HepG2 (cell line): ENCODE measurements around the gene KRTAP5-6. TPM values are rescaled to one million over a fixed set of nuclear protein-coding genes. Genes with fewer than 3 reads are reported as not detected.
"Not testable (repeated sequence)": the region's sequence is repeated elsewhere in the genome, so short reads cannot be mapped to it uniquely, and the experiment has no call there.

Experiments used
- BHLHE40 ChIP-seq: IDR thresholded peaks from 2 replicates; pipeline ENCODE4 v1.6.1; 2011; ENCODE audit warnings: low read length, improper control_type of control experiment
- DMAP1 ChIP-seq: IDR thresholded peaks from 2 replicates; pipeline ENCODE4 v1.6.1; 2016
- ETV5 ChIP-seq: IDR thresholded peaks from 2 replicates; pipeline ENCODE4 v1.6.1; 2018; ENCODE audit warnings: missing biosample characterization, missing genetic modification reagents, inconsistent platforms, borderline replicate concordance
- FOXA1 ChIP-seq, 2 experiments: fragments of 450-650 bp in 1 of 2; sonication (generic) in 1 of 2; formaldehyde crosslinking in 1 of 2; IDR thresholded peaks; 2 replicates each; pipeline versions ENCODE4 v1.4.0 to v1.6.1; 2016 to 2020; ENCODE audit warnings: missing genetic modification reagents in 1 of 2
- KAT8 ChIP-seq: IDR thresholded peaks from 2 replicates; pipeline ENCODE4 v1.6.1; 2016; ENCODE audit warnings: missing genetic modification reagents, missing compliant biosample characterization
- KDM3A ChIP-seq: IDR thresholded peaks from 2 replicates; pipeline ENCODE4 v1.6.1; 2018; ENCODE audit warnings: low read depth, missing compliant biosample characterization
- KDM6A ChIP-seq: IDR thresholded peaks from 2 replicates; pipeline ENCODE4 v1.6.1; 2016; ENCODE audit warnings: low read depth
- MAFK ChIP-seq, 2 experiments: IDR thresholded peaks in 1 of 2; conservative IDR thresholded peaks in 1 of 2; 2 replicates each; pipeline ENCODE4 v1.6.1; 2011; ENCODE audit warnings: improper control_type of control experiment in 2 of 2, low read length in 2 of 2
- NR2F6 ChIP-seq, 2 experiments: IDR thresholded peaks; 2 replicates each; pipeline ENCODE4 v1.6.1; 2016; ENCODE audit warnings: antibody characterized with exemption in 1 of 2, mild to moderate bottlenecking in 1 of 2
- RBFOX2 ChIP-seq: fragments of 200-400 bp; formaldehyde crosslinking; IDR thresholded peaks from 2 replicates; pipeline ENCODE4 v1.6.1; 2017; ENCODE audit warnings: low read depth, mild to moderate bottlenecking, low read length
- SMAD9 ChIP-seq: sonication (generic); formaldehyde crosslinking; IDR thresholded peaks from 2 replicates; pipeline ENCODE4 v1.5.1; 2020; ENCODE audit warnings: mild to moderate bottlenecking, missing genetic modification reagents
- TGIF2 ChIP-seq: IDR thresholded peaks from 2 replicates; pipeline ENCODE4 v1.6.1; 2016; ENCODE audit warnings: control low read depth, missing compliant biosample characterization
- ZBTB7A ChIP-seq: sonication (generic); formaldehyde crosslinking; IDR thresholded peaks from 2 replicates; pipeline ENCODE4 v1.8.0; 2022; ENCODE audit warnings: mild to moderate bottlenecking, missing genetic modification reagents
- ZMYM4 ChIP-seq: sonication (generic); formaldehyde crosslinking; IDR thresholded peaks from 2 replicates; pipeline ENCODE4 v1.8.1; 2023; ENCODE audit warnings: mild to moderate bottlenecking, missing genetic modification reagents
- ZNF138 ChIP-seq: sonication (generic); formaldehyde crosslinking; IDR thresholded peaks from 2 replicates; pipeline ENCODE4 v1.5.0; 2020; ENCODE audit warnings: mild to moderate bottlenecking, low read depth, missing genetic modification reagents
- ZNF292 ChIP-seq: sonication (generic); formaldehyde crosslinking; IDR thresholded peaks from 2 replicates; pipeline ENCODE4 v1.8.1; 2022; ENCODE audit warnings: mild to moderate bottlenecking, low read depth, missing genetic modification reagents, borderline replicate concordance
- ZNF331 ChIP-seq: sonication (generic); formaldehyde crosslinking; IDR thresholded peaks from 2 replicates; pipeline ENCODE4 v1.4.0; 2020; ENCODE audit warnings: missing genetic modification reagents
- ZNF441 ChIP-seq: sonication (generic); formaldehyde crosslinking; IDR thresholded peaks from 2 replicates; pipeline ENCODE4 v1.7.0; 2021; ENCODE audit warnings: missing genetic modification reagents, borderline replicate concordance
- ZNF790 ChIP-seq: sonication (generic); formaldehyde crosslinking; IDR thresholded peaks from 2 replicates; pipeline ENCODE4 v1.8.0; 2022; ENCODE audit warnings: missing genetic modification reagents, mild to moderate bottlenecking, borderline replicate concordance
- polyA plus RNA-seq, 8 experiments: library from polyadenylated mRNA; depleted of rRNA in 3 of 8; stranded (reverse) in 7 of 8; unstranded in 1 of 8; fragments of >200 nt; fragmentation: Illumina TruSeq in 4 of 8; extraction: Trizol in 4 of 8; gene quantifications; 2 replicates each; pipeline versions ENCODE4 v1.2.1 to v1.2.3, GENCODE V29; 2011 to 2016; ENCODE audit warnings: low read depth in 4 of 8, missing spikeins in 1 of 8, mixed read lengths in 1 of 8; ENCODE audit not compliant: insufficient read depth in 1 of 8
- total RNA-seq, 5 experiments: library from RNA; depleted of rRNA; stranded (reverse); fragments of >200 nt; fragmentation: Illumina TruSeq; extraction: Trizol; gene quantifications; 2 replicates each; pipeline ENCODE4 v1.2.3, GENCODE V29; 2016; ENCODE audit warnings: low read depth in 1 of 5
- TF ChIP-seq, protein P1 (sequence below): sonication (generic); formaldehyde crosslinking; IDR thresholded peaks from 2 replicates; pipeline ENCODE4 v1.4.0; 2020; ENCODE audit warnings: missing genetic modification reagents, mild to moderate bottlenecking, borderline replicate concordance
- TF ChIP-seq, protein P2 (sequence below): sonication (generic); formaldehyde crosslinking; IDR thresholded peaks from 2 replicates; pipeline ENCODE4 v1.4.0; 2020; ENCODE audit warnings: missing genetic modification reagents
- TF ChIP-seq, protein P3 (sequence below): sonication (generic); formaldehyde crosslinking; IDR thresholded peaks from 2 replicates; pipeline ENCODE4 v1.4.0; 2020; ENCODE audit warnings: missing genetic modification reagents

Gene KRTAP5-6
- total and polyA plus RNA-seq, 2 of the 13 experiments (the other 11 are each of a cell fraction or from before 2014, with no cell fraction given): not detected

DNA sequence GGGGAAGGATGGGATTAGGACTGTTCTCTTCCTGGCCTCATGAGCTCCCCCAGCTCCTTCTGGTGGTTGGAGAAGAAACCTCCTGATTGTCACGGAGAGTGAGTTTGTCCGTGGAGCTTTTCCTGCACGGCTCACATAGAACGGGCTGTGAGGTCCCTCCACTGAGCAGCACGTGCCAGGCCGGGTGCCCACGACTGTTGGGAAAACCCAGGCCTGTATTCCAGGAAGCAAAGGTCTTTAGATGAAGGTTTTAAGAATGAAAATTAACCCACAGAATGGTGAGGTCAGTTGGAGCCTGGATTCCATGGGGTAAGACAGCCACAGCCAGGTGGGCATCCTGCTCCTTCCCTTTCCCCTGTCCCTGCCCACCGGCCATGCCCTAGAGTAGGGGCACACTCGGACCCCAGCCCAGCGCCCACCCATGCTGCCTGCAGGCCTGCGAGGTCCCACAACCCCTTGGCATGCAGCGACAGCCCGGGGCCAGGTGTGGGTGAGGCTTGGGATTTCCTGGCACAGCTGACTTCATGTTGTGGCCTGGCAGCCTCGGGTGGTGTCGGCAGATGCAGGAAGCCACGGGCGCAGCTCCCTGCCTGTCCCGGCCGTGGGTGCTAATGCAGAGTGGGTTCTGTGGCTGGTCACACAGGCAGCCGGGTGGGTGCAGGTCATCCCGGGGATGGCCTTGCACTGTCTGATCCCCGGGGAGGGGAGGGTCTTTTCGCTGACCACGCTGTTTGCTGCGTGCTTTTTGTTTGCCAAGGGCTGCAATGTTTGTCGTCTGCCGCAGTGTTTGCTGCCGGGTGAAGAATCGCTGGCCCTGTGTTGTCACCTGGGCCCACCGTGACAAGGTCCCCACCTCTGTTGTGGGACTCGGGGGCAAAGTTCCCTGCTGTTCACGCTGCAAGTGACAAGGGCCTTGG lies 7.5 kb upstream of the KRTAP5-6 start (continued):
- TF ChIP-seq ZNF292 (CRISPR knock-in tag) (0 out of 2 replicates have a peak, but pooled peaks have one; percentile 64), BHLHE40 (peak; percentile 78), ZNF790 (peak; percentile 47; the same call in 1 of the 2 replicates), TGIF2 (peak; percentile 83), KAT8 (CRISPR knock-in tag) (peak; percentile 76), RBFOX2 (peak; percentile 72), NR2F6 (IDR thresholded peaks at IDR 0.05) (peak; percentile 93), NR2F6 (CRISPR knock-in tag; IDR thresholded peaks at IDR 0.05) (peak; percentile 97), MAFK (conservative IDR thresholded peaks at IDR 0.05 in 1 of 2, IDR thresholded peaks at IDR 0.05 in 1 of 2; ENCODE audit: low read length in 2 of 2) (peak; percentile 72 to 91), ZNF441 (0 out of 2 replicates have a peak, but pooled peaks have one; percentile 40), ZBTB7A (CRISPR knock-in tag) (peak; percentile 98), ZNF331 (CRISPR knock-in tag) (peak; percentile 81), KDM6A (CRISPR knock-in tag) (peak; percentile 86), FOXA1 (CRISPR knock-in tag; IDR thresholded peaks at IDR 0.05) (peak; percentile 98), ZMYM4 (CRISPR knock-in tag) (peak; percentile 67), DMAP1 (CRISPR knock-in tag) (peak; percentile 71), ETV5 (peak; percentile 94), SMAD9 (CRISPR knock-in tag) (peak; percentile 79; the same call in 1 of the 2 replicates), ZNF138 (CRISPR knock-in tag) (peak; percentile 79), KDM3A (CRISPR knock-in tag) (peak; percentile 97; the same call in 1 of the 2 replicates)
- TF ChIP-seq, protein P1, sequence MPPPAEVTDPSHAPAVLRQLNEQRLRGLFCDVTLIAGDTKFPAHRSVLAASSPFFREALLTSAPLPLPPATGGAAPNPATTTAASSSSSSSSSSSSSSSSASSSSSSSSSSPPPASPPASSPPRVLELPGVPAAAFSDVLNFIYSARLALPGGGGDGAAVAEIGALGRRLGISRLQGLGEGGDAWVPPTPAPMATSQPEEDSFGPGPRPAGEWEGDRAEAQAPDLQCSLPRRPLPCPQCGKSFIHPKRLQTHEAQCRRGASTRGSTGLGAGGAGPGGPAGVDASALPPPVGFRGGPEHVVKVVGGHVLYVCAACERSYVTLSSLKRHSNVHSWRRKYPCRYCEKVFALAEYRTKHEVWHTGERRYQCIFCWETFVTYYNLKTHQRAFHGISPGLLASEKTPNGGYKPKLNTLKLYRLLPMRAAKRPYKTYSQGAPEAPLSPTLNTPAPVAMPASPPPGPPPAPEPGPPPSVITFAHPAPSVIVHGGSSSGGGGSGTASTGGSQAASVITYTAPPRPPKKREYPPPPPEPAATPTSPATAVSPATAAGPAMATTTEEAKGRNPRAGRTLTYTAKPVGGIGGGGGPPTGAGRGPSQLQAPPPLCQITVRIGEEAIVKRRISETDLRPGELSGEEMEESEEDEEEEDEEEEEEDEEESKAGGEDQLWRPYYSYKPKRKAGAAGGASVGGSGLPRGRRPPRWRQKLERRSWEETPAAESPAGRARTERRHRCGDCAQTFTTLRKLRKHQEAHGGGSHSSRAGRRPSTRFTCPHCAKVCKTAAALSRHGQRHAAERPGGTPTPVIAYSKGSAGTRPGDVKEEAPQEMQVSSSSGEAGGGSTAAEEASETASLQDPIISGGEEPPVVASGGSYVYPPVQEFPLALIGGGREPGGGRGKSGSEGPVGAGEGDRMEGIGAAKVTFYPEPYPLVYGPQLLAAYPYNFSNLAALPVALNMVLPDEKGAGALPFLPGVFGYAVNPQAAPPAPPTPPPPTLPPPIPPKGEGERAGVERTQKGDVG (CRISPR knock-in tag): peak; percentile 99
- TF ChIP-seq, protein P2, sequence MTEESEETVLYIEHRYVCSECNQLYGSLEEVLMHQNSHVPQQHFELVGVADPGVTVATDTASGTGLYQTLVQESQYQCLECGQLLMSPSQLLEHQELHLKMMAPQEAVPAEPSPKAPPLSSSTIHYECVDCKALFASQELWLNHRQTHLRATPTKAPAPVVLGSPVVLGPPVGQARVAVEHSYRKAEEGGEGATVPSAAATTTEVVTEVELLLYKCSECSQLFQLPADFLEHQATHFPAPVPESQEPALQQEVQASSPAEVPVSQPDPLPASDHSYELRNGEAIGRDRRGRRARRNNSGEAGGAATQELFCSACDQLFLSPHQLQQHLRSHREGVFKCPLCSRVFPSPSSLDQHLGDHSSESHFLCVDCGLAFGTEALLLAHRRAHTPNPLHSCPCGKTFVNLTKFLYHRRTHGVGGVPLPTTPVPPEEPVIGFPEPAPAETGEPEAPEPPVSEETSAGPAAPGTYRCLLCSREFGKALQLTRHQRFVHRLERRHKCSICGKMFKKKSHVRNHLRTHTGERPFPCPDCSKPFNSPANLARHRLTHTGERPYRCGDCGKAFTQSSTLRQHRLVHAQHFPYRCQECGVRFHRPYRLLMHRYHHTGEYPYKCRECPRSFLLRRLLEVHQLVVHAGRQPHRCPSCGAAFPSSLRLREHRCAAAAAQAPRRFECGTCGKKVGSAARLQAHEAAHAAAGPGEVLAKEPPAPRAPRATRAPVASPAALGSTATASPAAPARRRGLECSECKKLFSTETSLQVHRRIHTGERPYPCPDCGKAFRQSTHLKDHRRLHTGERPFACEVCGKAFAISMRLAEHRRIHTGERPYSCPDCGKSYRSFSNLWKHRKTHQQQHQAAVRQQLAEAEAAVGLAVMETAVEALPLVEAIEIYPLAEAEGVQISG (CRISPR knock-in tag): peak; percentile 90
- not testable (repeated sequence) for TF ChIP-seq FOXA1 (IDR thresholded peaks at IDR 0.05)
- TF ChIP-seq, protein P3, sequence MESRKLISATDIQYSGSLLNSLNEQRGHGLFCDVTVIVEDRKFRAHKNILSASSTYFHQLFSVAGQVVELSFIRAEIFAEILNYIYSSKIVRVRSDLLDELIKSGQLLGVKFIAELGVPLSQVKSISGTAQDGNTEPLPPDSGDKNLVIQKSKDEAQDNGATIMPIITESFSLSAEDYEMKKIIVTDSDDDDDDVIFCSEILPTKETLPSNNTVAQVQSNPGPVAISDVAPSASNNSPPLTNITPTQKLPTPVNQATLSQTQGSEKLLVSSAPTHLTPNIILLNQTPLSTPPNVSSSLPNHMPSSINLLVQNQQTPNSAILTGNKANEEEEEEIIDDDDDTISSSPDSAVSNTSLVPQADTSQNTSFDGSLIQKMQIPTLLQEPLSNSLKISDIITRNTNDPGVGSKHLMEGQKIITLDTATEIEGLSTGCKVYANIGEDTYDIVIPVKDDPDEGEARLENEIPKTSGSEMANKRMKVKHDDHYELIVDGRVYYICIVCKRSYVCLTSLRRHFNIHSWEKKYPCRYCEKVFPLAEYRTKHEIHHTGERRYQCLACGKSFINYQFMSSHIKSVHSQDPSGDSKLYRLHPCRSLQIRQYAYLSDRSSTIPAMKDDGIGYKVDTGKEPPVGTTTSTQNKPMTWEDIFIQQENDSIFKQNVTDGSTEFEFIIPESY (CRISPR knock-in tag): peak; percentile 75; the same call in 1 of the 2 replicates
